PFSK-1 (cell line): ENCODE results near the gene ANKMY2.

Experiments
- FOXP2 ChIP-seq: optimal IDR thresholded peaks from 2 replicates; pipeline ENCODE3; 2011; ENCODE audit warnings: borderline replicate concordance, control low read depth, inconsistent platforms; ENCODE audit not compliant: insufficient read depth; ENCODE audit errors: extremely low read length, extremely low read depth
- POLR2AphosphoS5 ChIP-seq: IDR thresholded peaks from 2 replicates; pipeline ENCODE4 v1.6.1; 2012; ENCODE audit warnings: low read depth, mild to moderate bottlenecking, control low read depth, low read length, moderate library complexity
- REST ChIP-seq, 2 experiments: IDR thresholded peaks; 2 replicates each; pipeline versions ENCODE4 v1.6.1 to v1.8.0; 2011 to 2012; ENCODE audit warnings: low read depth in 2 of 2, low read length in 2 of 2, control low read depth in 1 of 2, inconsistent platforms in 1 of 2, mild to moderate bottlenecking in 1 of 2, moderate library complexity in 1 of 2; ENCODE audit not compliant: insufficient read depth in 1 of 2
- SIN3A ChIP-seq: IDR thresholded peaks from 2 replicates; pipeline ENCODE4 v1.6.1; 2012; ENCODE audit warnings: mild to moderate bottlenecking, low read length, moderate library complexity, borderline replicate concordance; ENCODE audit not compliant: insufficient read depth
- TAF1 ChIP-seq: IDR thresholded peaks from 2 replicates; pipeline ENCODE4 v1.6.1; 2012; ENCODE audit warnings: low read length, control low read depth, borderline replicate concordance; ENCODE audit not compliant: insufficient read depth

ANKMY2 gene

GRCh38 chr7:16630654-16631053, 14.9 kb downstream of the ANKMY2 start:
- TF ChIP-seq TAF1 (no peak), SIN3A (no peak), POLR2AphosphoS5 (no peak), REST (IDR thresholded peaks at IDR 0.05; ENCODE audit: insufficient read depth in 1 of 2, low read depth in 2 of 2, low read length in 2 of 2) (no peak), FOXP2 (no peak)

GRCh38 chr7:16627236-16627635, 18.3 kb downstream of the ANKMY2 start:
- TF ChIP-seq SIN3A: no peak

GRCh38 chr7:16626388-16626787, 19.2 kb downstream of the ANKMY2 start:
- TF ChIP-seq REST (IDR thresholded peaks at IDR 0.05; ENCODE audit: insufficient read depth in 1 of 2, low read depth in 2 of 2, low read length in 2 of 2) (no peak), SIN3A (no peak), FOXP2 (no peak), POLR2AphosphoS5 (no peak), TAF1 (no peak)

DNA sequence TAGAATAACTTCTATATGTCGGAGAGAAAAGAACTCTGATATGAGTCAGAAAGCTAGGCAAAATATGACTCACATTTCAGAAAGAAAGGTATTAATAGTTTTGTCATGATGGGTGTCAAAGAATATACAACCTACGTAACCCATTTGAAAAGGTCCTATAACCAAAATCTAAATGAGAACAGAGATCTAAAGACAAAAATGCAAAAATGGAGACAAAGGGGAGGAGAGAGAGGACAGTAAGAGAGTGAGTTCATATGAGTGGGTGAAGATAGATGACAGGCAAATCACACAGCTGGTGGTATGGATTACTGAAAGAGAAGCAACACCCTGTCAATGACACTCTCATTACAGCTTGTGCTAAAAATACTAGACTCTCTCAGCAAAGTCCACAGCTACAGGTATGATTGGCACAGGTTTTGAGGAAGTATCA, 25.6 kb downstream of the ANKMY2 start:
- TF ChIP-seq REST (IDR thresholded peaks at IDR 0.05; ENCODE audit: insufficient read depth in 1 of 2, low read depth in 2 of 2, low read length in 2 of 2): no peak
- no peak for TF ChIP-seq FOXP2
- TF ChIP-seq POLR2AphosphoS5: no peak
- no peak for TF ChIP-seq TAF1
- TF ChIP-seq SIN3A: no peak

DNA sequence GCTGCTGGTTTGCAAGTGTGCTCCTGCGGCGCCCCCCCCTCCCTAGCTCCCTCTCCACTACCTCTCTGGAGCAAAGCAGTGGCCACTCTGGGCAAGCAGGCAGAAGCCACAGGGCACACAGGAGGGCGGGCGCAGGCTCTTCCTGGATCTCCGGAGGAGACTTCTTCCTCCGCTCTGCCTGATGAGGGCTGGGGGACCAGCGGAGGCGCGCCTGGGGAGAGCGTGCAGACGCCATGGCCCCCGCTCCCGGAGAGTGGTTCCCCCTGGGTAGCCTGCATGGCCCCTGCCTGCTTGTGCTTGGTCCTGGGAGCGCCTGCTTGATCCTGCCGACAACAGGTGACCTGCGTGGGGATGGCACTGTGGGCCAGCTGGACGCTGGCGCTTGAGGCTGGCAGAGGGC, 29.0 kb downstream of the ANKMY2 start:
- TF ChIP-seq SIN3A (no peak), FOXP2 (no peak), TAF1 (no peak), POLR2AphosphoS5 (no peak), REST (IDR thresholded peaks at IDR 0.05; ENCODE audit: insufficient read depth in 1 of 2, low read depth in 2 of 2, low read length in 2 of 2) (no peak)
